ENCODE data around the gene AP1M1. TPM values are rescaled to one million over a fixed set of nuclear protein-coding genes. Genes with fewer than 3 reads are reported as not detected.
A peak's percentile ranks its signal among the peaks of the same experiment; 100 is the strongest.

The AP1M1 gene
- total RNA-seq: 20.5 and 23.4 TPM in 2 replicates

DNA sequence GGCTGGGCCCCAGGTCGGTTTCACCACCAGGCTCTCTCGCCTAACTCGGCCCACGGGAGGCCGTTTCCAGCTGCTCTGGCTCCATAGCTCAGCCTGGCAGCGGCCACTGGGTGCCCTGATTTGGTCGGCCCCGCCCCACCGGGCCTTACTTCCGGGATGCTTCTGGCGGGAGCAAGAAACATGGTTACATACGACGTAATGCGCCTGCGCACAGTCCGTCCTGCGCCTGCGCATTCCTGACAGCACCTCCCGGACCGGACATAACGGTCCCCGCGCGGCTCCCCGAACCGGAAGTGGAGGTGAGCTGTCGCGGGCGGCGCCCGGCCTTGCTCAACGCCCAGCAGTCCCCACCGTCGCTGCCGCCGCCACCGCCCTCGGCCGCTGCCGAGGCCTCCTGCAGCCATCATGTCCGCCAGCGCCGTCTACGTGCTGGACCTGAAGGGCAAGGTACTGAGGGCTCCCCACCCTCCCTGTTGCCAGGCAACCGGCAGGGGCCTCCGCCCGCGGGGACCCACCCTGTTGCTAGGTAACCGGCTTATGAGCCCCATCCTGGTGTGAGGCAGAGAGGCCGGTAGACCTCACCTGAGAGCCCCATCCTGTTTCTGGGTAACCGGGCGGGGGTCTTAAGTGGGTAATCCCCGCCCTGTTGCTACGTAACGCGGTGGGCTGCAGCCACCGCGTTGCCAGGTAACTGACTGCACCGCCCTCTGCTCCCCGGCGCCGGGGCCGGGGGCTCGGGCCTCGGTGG is at the start of gene AP1M1:
Gene AP1M1, plus strand, starts transcription at position 290 of the 748 bp plus-strand sequence. Its CDS starts 116 bp downstream, at position 406.
- FAIRE-seq (no peak), DNase-seq (ENCODE audit: low read depth) (peak; percentile 95)
- H3K36me3 ChIP-seq (ENCODE audit: control insufficient read depth, insufficient read depth, low read length): peaks cover 6% of the 10 kb centered on the region
- H3K27me3 ChIP-seq (ENCODE audit: control insufficient read depth, insufficient read depth, low read length): no peaks in the 10 kb centered on the region
- TF ChIP-seq, protein P1, sequence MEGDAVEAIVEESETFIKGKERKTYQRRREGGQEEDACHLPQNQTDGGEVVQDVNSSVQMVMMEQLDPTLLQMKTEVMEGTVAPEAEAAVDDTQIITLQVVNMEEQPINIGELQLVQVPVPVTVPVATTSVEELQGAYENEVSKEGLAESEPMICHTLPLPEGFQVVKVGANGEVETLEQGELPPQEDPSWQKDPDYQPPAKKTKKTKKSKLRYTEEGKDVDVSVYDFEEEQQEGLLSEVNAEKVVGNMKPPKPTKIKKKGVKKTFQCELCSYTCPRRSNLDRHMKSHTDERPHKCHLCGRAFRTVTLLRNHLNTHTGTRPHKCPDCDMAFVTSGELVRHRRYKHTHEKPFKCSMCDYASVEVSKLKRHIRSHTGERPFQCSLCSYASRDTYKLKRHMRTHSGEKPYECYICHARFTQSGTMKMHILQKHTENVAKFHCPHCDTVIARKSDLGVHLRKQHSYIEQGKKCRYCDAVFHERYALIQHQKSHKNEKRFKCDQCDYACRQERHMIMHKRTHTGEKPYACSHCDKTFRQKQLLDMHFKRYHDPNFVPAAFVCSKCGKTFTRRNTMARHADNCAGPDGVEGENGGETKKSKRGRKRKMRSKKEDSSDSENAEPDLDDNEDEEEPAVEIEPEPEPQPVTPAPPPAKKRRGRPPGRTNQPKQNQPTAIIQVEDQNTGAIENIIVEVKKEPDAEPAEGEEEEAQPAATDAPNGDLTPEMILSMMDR (IDR thresholded peaks at IDR 0.05; ENCODE audit: insufficient read depth, low read length, severe bottlenecking): no peak
- H3K4me3 ChIP-seq (ENCODE audit: low read depth, low read length): peak within 1 kb of the TSS; percentile 99

DNA sequence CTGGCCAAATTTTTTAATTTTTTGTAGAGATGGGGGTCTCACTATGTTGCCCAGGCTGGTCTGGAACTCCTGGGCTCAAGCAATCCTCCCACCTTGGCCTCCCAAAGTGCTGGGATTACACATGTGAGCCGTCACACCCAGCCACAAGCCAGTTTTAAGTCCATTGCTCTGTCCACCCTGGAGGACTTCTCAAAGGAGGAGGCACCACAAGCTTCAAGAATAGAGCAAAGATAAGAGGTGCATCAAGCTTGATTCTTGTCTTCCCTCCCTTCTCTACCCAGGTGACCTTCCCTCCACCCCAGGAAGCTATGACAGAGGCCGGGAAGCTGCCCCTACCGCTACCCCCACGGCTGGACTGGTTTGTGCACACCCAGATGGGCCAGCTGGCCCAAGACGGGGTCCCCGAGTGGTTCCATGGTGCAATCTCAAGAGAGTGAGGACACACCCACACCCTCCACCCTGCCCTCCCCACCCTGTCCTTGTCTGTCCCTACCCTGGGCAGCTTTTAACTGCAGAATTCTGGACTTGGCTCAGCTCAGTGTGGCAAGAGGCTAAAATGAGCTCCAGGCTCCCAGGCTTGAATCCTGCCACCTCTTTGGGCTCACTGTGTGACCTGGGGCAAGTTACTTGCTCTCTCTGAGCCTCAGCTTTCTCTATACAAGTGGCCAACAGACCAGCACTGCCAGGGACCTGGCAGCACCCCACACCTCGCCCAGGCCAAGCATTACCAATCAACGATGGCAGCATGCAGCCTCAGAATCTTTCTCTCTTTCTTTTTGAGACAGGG is 49.1 kb upstream of the AP1M1 start:
- Histone ChIP-seq H3K36me3 (ENCODE audit: control insufficient read depth, insufficient read depth, low read length) (no peaks in the 10 kb centered on the region), H3K27me3 (ENCODE audit: control insufficient read depth, insufficient read depth, low read length) (no peaks in the 10 kb centered on the region), H3K4me3 (ENCODE audit: low read depth, low read length) (no peak overlapping the region)
- no peak for DNase-seq (ENCODE audit: low read depth)
- TF ChIP-seq, protein P1 (IDR thresholded peaks at IDR 0.05; ENCODE audit: insufficient read depth, low read length, severe bottlenecking): no peak
- FAIRE-seq: no peak

DNA sequence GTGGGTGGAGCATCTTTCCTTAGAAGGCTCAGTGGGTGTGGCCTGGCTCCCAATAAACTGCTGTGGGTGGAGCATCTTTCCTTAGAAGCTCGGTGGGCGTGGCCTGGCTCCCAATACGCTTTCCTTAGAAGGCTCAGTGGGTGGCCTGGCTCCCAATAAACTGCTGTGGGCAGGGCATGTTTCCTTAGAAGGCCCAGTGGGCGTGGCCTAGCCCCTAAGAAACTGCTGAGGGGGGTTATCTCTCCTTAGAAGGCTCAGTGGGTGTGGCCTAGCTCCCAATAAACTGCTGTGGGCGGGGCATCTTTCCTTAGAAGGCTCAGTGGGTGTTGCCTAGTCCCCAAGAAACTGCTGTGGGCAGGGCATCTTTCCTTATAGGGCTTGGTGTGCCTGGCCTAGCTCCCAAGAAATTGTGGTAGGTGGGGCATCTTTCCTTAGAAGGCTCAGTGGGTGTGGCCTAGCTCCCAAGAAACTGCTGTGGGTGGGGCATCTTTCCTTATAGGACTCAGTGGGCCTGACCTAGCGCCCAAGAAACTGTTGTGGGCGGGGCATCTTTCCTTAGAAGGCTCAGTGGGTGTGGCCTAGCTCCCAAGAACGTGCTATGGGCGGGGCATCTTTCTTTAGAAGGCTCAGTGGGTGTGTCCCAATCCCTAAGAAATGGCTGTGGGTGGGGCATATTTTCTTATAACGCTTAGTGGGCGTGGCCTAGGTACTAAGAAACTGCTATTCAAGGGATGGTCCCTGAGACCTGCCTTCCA is 44.0 kb upstream of the AP1M1 start:
- Histone ChIP-seq H3K27me3 (ENCODE audit: control insufficient read depth, insufficient read depth, low read length) (no peaks in the 10 kb centered on the region), H3K36me3 (ENCODE audit: control insufficient read depth, insufficient read depth, low read length) (no peaks in the 10 kb centered on the region), H3K4me3 (ENCODE audit: low read depth, low read length) (no peak overlapping the region)
- DNase-seq (ENCODE audit: low read depth): no peak
- FAIRE-seq: no peak
- TF ChIP-seq, protein P1 (IDR thresholded peaks at IDR 0.05; ENCODE audit: insufficient read depth, low read length, severe bottlenecking): no peak

DNA sequence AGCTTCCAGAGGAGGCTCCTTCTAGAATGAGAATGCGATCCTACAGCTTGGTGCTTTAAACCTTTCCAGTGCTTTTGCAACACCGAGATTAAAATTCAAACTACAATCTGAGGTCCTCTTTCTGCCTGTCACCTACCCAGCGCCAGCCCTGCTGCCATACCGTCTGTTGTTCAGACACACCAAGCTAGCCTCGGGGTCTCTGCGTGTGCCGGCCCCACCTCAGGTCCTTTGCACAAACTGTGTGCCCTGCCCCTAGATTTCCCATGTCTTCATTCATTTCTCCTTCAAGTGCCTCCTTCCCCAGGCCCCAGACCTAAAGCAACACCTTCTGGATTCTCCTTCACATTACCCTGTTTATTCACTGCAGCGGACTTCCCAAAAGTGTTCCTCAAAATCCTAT is 43.2 kb upstream of the AP1M1 start:
- TF ChIP-seq, protein P1 (IDR thresholded peaks at IDR 0.05; ENCODE audit: insufficient read depth, low read length, severe bottlenecking): no peak
- Histone ChIP-seq H3K36me3 (ENCODE audit: control insufficient read depth, insufficient read depth, low read length) (no peaks in the 10 kb centered on the region), H3K27me3 (ENCODE audit: control insufficient read depth, insufficient read depth, low read length) (no peaks in the 10 kb centered on the region), H3K4me3 (ENCODE audit: low read depth, low read length) (no peak overlapping the region)
- DNase-seq (ENCODE audit: low read depth) (no peak), FAIRE-seq (no peak)

DNA sequence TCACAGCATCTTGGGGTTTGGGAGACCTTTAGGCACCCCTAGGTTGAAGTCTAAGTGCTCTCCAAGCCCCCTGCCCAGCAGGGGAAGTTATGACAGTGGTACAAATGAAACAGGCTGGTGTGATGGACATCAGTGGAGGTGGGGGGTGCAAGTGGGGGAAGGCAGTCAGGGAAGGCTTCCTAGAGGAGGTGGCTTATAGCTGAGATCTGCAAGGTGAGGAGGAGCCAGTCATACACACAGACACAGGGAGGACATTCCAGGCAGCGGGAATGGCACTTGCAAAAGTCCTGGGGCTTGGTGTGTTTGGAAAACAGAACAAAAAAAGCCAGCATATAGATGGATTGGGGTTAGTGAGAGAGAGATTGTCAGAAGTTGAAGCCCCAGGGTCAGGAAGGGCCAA is 42.6 kb upstream of the AP1M1 start:
- FAIRE-seq (no peak), DNase-seq (ENCODE audit: low read depth) (no peak)
- Histone ChIP-seq H3K27me3 (ENCODE audit: control insufficient read depth, insufficient read depth, low read length) (no peaks in the 10 kb centered on the region), H3K36me3 (ENCODE audit: control insufficient read depth, insufficient read depth, low read length) (no peaks in the 10 kb centered on the region), H3K4me3 (ENCODE audit: low read depth, low read length) (no peak overlapping the region)
- TF ChIP-seq, protein P1 (IDR thresholded peaks at IDR 0.05; ENCODE audit: insufficient read depth, low read length, severe bottlenecking): no peak
